ENCODE measurements around the gene NFRKB.
"Not testable (repeated sequence)": the region's sequence is repeated elsewhere in the genome, so short reads cannot be mapped to it uniquely, and the experiment has no call there.

Gene NFRKB

GRCh38 chr11:129880311-129880710 is 15.1 kb downstream of the NFRKB start:
- H3K9me3 Mint-ChIP-seq, result no peaks in the 10 kb centered on the region
- H3K4me1 Mint-ChIP-seq (ENCODE audit: low read depth in 2 of 2), result peaks cover 3% of the 10 kb centered on the region in 2 donors
- H3K36me3 Mint-ChIP-seq (ENCODE audit: insufficient read depth), result peaks cover 88% of the 10 kb centered on the region
- DNase-seq (no peak), ATAC-seq (replicated peaks) (no peak)
- peak overlapping the region; percentile 19 to 33 for H3K27ac Mint-ChIP-seq
- no peaks in the 10 kb centered on the region for H3K27me3 Mint-ChIP-seq
- H3K4me3 Mint-ChIP-seq, result no peak overlapping the region

- Mint-ChIP-seq H3K4me1 (ENCODE audit: low read depth in 2 of 2) (peaks cover 0 to 4% of the 10 kb centered on the region in 2 donors), H3K4me3 (no peak overlapping the region), H3K36me3 (ENCODE audit: insufficient read depth) (peaks cover 84% of the 10 kb centered on the region), H3K9me3 (no peaks in the 10 kb centered on the region), H3K27ac (no peak overlapping the region), H3K27me3 (no peaks in the 10 kb centered on the region)
- ATAC-seq (replicated peaks) (no peak), DNase-seq (no peak)
These were observed 23.5 kb downstream of the NFRKB start for GRCh38 chr11:129871914-129872313.

- not testable (repeated sequence) for H3K9me3 Mint-ChIP-seq; H3K4me3 Mint-ChIP-seq; H3K27ac Mint-ChIP-seq; H3K27me3 Mint-ChIP-seq; H3K4me1 Mint-ChIP-seq (ENCODE audit: low read depth in 2 of 2); DNase-seq; ATAC-seq (replicated peaks)
- peaks cover 77% of the 10 kb centered on the region for H3K36me3 Mint-ChIP-seq (ENCODE audit: insufficient read depth)
These were observed 26.8 kb downstream of the NFRKB start for GRCh38 chr11:129868626-129869025.

GRCh38 chr11:129866311-129866710 is 29.1 kb downstream of the NFRKB start:
- Mint-ChIP-seq H3K4me1 (ENCODE audit: low read depth in 2 of 2) (peaks cover 0 to 2% of the 10 kb centered on the region in 2 donors), H3K4me3 (no peak overlapping the region), H3K27me3 (no peaks in the 10 kb centered on the region), H3K27ac (peak overlapping the region in 1 of 2 donors; percentile 26), H3K36me3 (ENCODE audit: insufficient read depth) (peaks cover 63% of the 10 kb centered on the region), H3K9me3 (no peaks in the 10 kb centered on the region)
- no peak for ATAC-seq (replicated peaks)
- DNase-seq, result no peak

DNA sequence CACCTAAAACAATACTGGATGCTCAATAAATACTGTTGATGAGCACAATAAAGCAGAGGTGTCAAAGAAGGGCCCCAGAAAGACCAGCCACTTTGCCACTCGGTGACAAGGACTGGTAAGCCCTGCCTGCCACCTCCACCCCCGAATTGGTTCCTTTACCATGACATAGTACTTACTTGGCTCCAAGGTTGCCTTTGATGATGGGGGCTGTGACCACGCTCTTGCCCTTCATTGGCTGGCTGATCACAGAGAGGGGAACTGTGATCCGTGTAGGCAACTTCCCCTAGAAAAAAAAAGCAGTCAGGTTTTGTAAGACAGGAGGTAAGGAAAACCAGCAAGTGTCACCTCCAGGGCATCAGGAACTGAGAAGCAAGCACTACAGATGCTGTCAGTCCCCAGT is 29.7 kb downstream of the NFRKB start:
- Mint-ChIP-seq H3K9me3 (no peaks in the 10 kb centered on the region), H3K4me3 (no peak overlapping the region), H3K36me3 (ENCODE audit: insufficient read depth) (peaks cover 57% of the 10 kb centered on the region), H3K4me1 (ENCODE audit: low read depth in 2 of 2) (peaks cover 0 to 2% of the 10 kb centered on the region in 2 donors), H3K27me3 (no peaks in the 10 kb centered on the region), H3K27ac (peak overlapping the region in 1 of 2 donors; percentile 26)
- DNase-seq (no peak), ATAC-seq (replicated peaks) (no peak)

- DNase-seq (no peak), ATAC-seq (replicated peaks) (no peak)
- no peaks in the 10 kb centered on the region for H3K9me3 Mint-ChIP-seq
- H3K36me3 Mint-ChIP-seq (ENCODE audit: insufficient read depth), result peaks cover 51% of the 10 kb centered on the region
- H3K4me3 Mint-ChIP-seq, result no peak overlapping the region
- no peaks in the 10 kb centered on the region for H3K27me3 Mint-ChIP-seq
- H3K27ac Mint-ChIP-seq, result no peak overlapping the region
- peaks cover 0 to 2% of the 10 kb centered on the region in 2 donors for H3K4me1 Mint-ChIP-seq (ENCODE audit: low read depth in 2 of 2)
These were observed 30.6 kb downstream of the NFRKB start for GRCh38 chr11:129864811-129865210.

DNA sequence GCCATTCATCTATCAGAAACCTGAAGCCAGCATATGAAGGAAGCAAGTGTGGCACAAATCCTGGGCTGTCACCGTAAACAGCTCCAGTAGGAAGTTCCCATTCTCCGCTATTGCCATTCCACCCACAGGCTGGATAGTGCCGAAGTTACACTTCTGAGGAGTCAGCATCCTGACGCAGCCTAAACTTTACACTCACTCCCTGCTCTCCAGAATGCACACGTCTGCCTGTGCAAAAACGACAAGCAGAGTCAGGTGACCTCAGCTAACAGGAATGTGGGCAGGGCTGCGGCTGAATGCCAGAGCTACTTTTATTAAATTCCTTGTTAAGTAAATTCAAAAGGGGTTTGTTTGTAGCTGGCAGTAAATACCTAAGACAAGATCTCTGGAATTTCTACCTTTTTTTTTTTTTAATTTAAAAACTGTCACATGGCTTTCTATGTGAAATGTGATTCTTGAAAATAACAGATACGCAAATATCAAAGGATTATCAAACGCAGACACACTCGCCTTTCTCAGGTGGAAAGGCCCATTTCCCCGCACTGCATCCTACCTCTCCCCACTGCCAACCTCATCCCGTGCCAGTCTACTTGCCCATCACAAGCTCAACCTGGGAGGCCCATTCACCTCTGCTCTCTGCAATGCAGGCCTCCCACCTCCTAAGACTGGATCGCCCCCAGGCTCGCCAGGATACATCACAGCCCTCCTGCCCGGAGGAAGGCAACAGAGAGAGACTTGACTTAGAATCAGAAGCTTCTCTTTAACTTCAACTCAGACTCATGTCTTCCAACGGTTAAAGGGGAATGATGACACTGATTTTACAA is 33.5 kb downstream of the NFRKB start:
- no peaks in the 10 kb centered on the region for H3K9me3 Mint-ChIP-seq
- ATAC-seq (replicated peaks) (no peak), DNase-seq (no peak)
- H3K27me3 Mint-ChIP-seq, result no peaks in the 10 kb centered on the region
- H3K27ac Mint-ChIP-seq, result peak overlapping the region in 1 of 2 donors; percentile 63
- no peak overlapping the region for H3K4me3 Mint-ChIP-seq
- H3K4me1 Mint-ChIP-seq (ENCODE audit: low read depth in 2 of 2), result peaks cover 0 to 2% of the 10 kb centered on the region in 2 donors
- peaks cover 28% of the 10 kb centered on the region for H3K36me3 Mint-ChIP-seq (ENCODE audit: insufficient read depth)

DNA sequence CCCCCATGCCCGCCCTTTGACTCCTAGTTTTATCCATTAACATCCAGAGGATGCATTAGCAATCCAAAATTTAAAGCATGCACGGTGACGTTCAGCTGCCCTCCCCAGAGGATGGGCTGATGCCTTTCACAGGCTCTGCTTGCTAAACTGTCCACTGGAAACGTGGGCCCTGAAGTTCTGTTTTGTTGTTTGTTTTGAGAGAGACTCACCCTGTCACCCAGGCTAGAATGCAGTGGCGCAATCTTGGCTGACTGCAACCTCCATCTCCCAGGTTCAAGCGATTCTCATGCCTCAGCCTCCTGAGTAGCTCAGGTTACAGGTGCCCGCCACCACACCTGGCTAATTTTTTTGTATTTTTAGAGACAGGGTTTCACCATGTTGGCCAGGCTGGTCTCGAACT is 39.3 kb downstream of the NFRKB start:
- no peak for DNase-seq
- Mint-ChIP-seq H3K27me3 (no peaks in the 10 kb centered on the region), H3K27ac (no peak overlapping the region), H3K4me1 (ENCODE audit: low read depth in 2 of 2) (peaks cover 4 to 20% of the 10 kb centered on the region in 2 donors), H3K9me3 (no peaks in the 10 kb centered on the region), H3K36me3 (ENCODE audit: insufficient read depth) (no peaks in the 10 kb centered on the region), H3K4me3 (no peak overlapping the region)
- ATAC-seq (replicated peaks), result no peak

DNA sequence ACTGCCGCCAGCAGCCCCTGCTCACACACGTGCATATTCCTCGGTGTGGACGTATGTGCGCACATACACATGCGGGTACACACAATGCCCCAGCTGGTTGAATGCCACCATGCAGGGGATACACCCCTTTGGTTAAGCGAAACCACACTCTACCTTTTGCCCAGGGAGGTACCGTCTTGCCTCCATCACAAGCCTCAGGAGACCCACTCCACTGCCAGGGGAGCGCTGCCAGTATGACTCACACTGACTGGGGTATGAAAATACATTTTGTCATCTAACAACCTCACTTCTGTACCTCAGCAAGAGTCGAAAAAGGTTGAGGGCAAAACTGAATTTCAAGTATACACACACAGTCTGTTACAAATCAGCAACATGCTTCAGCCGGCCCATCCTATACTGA is 40.3 kb downstream of the NFRKB start:
- DNase-seq (no peak), ATAC-seq (replicated peaks) (no peak)
- no peak overlapping the region for H3K4me3 Mint-ChIP-seq
- H3K36me3 Mint-ChIP-seq (ENCODE audit: insufficient read depth), result no peaks in the 10 kb centered on the region
- H3K27me3 Mint-ChIP-seq, result peaks cover 4 to 9% of the 10 kb centered on the region in 2 donors
- no peaks in the 10 kb centered on the region for H3K9me3 Mint-ChIP-seq
- H3K4me1 Mint-ChIP-seq (ENCODE audit: low read depth in 2 of 2), result peaks cover 4 to 20% of the 10 kb centered on the region in 2 donors
- peak overlapping the region in 1 of 2 donors; percentile 87 for H3K27ac Mint-ChIP-seq

GRCh38 chr11:129854232-129854805 is 41.1 kb downstream of the NFRKB start:
- peak overlapping the region; percentile 43 to 52 for H3K4me3 Mint-ChIP-seq

GRCh38 chr11:129853518-129854231 is 41.7 kb downstream of the NFRKB start:
- H3K36me3 Mint-ChIP-seq (ENCODE audit: insufficient read depth), result no peaks in the 10 kb centered on the region
- H3K4me3 Mint-ChIP-seq, result peak overlapping the region; percentile 43 to 52
- H3K9me3 Mint-ChIP-seq, result no peaks in the 10 kb centered on the region
- peak overlapping the region; percentile 69 to 87 for H3K27ac Mint-ChIP-seq
- DNase-seq (peak; percentile 24 to 35 (median 30)), ATAC-seq (replicated peaks) (peak; percentile 92)
- peaks cover 8 to 12% of the 10 kb centered on the region in 2 donors for H3K27me3 Mint-ChIP-seq
- H3K4me1 Mint-ChIP-seq (ENCODE audit: low read depth in 2 of 2), result peaks cover 4 to 20% of the 10 kb centered on the region in 2 donors

More at GRCh38 chr11:129854232-129854805, 41.1 kb downstream of the NFRKB start:
- H3K27me3 Mint-ChIP-seq, result peaks cover 8 to 12% of the 10 kb centered on the region in 2 donors
- no peaks in the 10 kb centered on the region for H3K36me3 Mint-ChIP-seq (ENCODE audit: insufficient read depth)
- H3K27ac Mint-ChIP-seq, result peak overlapping the region; percentile 69 to 87
- DNase-seq, result no peak
- H3K4me1 Mint-ChIP-seq (ENCODE audit: low read depth in 2 of 2), result peaks cover 4 to 20% of the 10 kb centered on the region in 2 donors
- H3K9me3 Mint-ChIP-seq, result no peaks in the 10 kb centered on the region
- peak; percentile 9 for ATAC-seq (replicated peaks)

- DNase-seq (no peak), ATAC-seq (replicated peaks) (no peak)
- H3K36me3 Mint-ChIP-seq (ENCODE audit: insufficient read depth), result no peaks in the 10 kb centered on the region
- peaks cover 4 to 20% of the 10 kb centered on the region in 2 donors for H3K4me1 Mint-ChIP-seq (ENCODE audit: low read depth in 2 of 2)
- H3K27me3 Mint-ChIP-seq, result peaks cover 8 to 12% of the 10 kb centered on the region in 2 donors
- no peaks in the 10 kb centered on the region for H3K9me3 Mint-ChIP-seq
- no peak overlapping the region for H3K4me3 Mint-ChIP-seq
- H3K27ac Mint-ChIP-seq, result no peak overlapping the region
These were observed 43.1 kb downstream of the NFRKB start for GRCh38 chr11:129852125-129852740.

- Mint-ChIP-seq H3K27me3 (peaks cover 8 to 12% of the 10 kb centered on the region in 2 donors), H3K4me3 (no peak overlapping the region), H3K4me1 (ENCODE audit: low read depth in 2 of 2) (peaks cover 9 to 24% of the 10 kb centered on the region in 2 donors), H3K36me3 (ENCODE audit: insufficient read depth) (no peaks in the 10 kb centered on the region), H3K27ac (no peak overlapping the region), H3K9me3 (no peaks in the 10 kb centered on the region)
- DNase-seq, result no peak
- no peak for ATAC-seq (replicated peaks)
These were observed 45.8 kb downstream of the NFRKB start for GRCh38 chr11:129849447-129850130.
